Suprapubic skin (tissue), 4 donors: ENCODE data around the gene LPP. TPM values are rescaled to one million over a fixed set of nuclear protein-coding genes. Genes with fewer than 3 reads are reported as not detected.

Experiments
- DNase-seq, 2 donors: peaks; one replicate each; pipeline ENCODE4 v3.0.0-alpha.2; 2019; ENCODE audit warnings: low spot score in 2 of 2
- H3K27ac ChIP-seq: fragments of 200-600 bp; sonication (generic); one replicate; pipeline ENCODE4 v1.5.1; 2019
- H3K27me3 ChIP-seq: fragments of 200-600 bp; sonication (generic); one replicate; pipeline ENCODE4 v1.5.1; 2019
- H3K36me3 ChIP-seq: fragments of 200-600 bp; sonication (generic); one replicate; pipeline ENCODE4 v1.5.1; 2019
- H3K4me1 ChIP-seq: fragments of 200-600 bp; sonication (generic); one replicate; pipeline ENCODE4 v1.5.1; 2019
- H3K4me3 ChIP-seq: fragments of 200-600 bp; sonication (generic); one replicate; pipeline ENCODE4 v1.5.1; 2019; ENCODE audit warnings: mild to moderate bottlenecking
- H3K9me3 ChIP-seq: fragments of 200-600 bp; sonication (generic); one replicate; pipeline ENCODE4 v1.5.1; 2019
- CTCF ChIP-seq, 2 donors: fragments of 200-600 bp in 1 of 2; fragments of 450-650 bp in 1 of 2; sonication (generic) in 1 of 2; IDR thresholded peaks; one replicate each; pipeline ENCODE4 v1.5.1; 2016 to 2019; ENCODE audit warnings: antibody characterized with exemption in 2 of 2, mild to moderate bottlenecking in 1 of 2, moderate library complexity in 1 of 2
- EP300 ChIP-seq: sonication (generic); formaldehyde crosslinking; IDR thresholded peaks from one replicate; pipeline ENCODE4 v1.6.1; 2017; ENCODE audit warnings: antibody characterized with exemption
- POLR2A ChIP-seq, 2 donors: fragments of 450-650 bp; IDR thresholded peaks; one replicate each; pipeline ENCODE4 v1.6.1; 2017; ENCODE audit warnings: antibody characterized with exemption in 2 of 2, mild to moderate bottlenecking in 2 of 2, moderate library complexity in 2 of 2
- POLR2AphosphoS5 ChIP-seq, 3 donors: sonication (generic); formaldehyde crosslinking; IDR thresholded peaks; one replicate each; pipeline ENCODE4 v1.6.1; 2017; ENCODE audit warnings: antibody characterized with exemption in 3 of 3
- WGBS: methylation state at CpG from one replicate; pipeline ENCODE4 v1.1.5; 2018; 5-methylcytosine and 5-hydroxymethylcytosine counted together
- total RNA-seq, 4 donors: library from RNA; depleted of rRNA; stranded (reverse); fragments of >200 nt; gene quantifications; one replicate each; pipeline ENCODE4 v1.1.0, GENCODE V29; 2016

The LPP gene
- total RNA-seq, 4 donors from 2014 or later, result 56.8 to 127 (median 84.2) TPM

- H3K4me1 ChIP-seq, result no peaks in the 10 kb centered on the region
- H3K4me3 ChIP-seq, result no peak overlapping the region
- DNase-seq, result no peak
- 90% methylated on average over 1 of the region's 1 CpG for WGBS
- no peaks in the 10 kb centered on the region for H3K27me3 ChIP-seq
- H3K36me3 ChIP-seq, result no peaks in the 10 kb centered on the region
- H3K27ac ChIP-seq, result no peak overlapping the region
- TF ChIP-seq POLR2AphosphoS5 (IDR thresholded peaks at IDR 0.05), result no peak
- no peak for TF ChIP-seq POLR2A (IDR thresholded peaks at IDR 0.05)
- TF ChIP-seq CTCF (IDR thresholded peaks at IDR 0.05), result no peak
- no peak for TF ChIP-seq EP300
- no peaks in the 10 kb centered on the region for H3K9me3 ChIP-seq
These were observed 596.7 kb downstream of the LPP start for GRCh38 chr3:188750617-188751016.

- DNase-seq, result no peak
- Histone ChIP-seq H3K4me3 (no peak overlapping the region), H3K27ac (no peak overlapping the region), H3K9me3 (no peaks in the 10 kb centered on the region), H3K27me3 (no peaks in the 10 kb centered on the region), H3K36me3 (no peaks in the 10 kb centered on the region), H3K4me1 (no peaks in the 10 kb centered on the region)
- TF ChIP-seq POLR2A (IDR thresholded peaks at IDR 0.05), result no peak
- TF ChIP-seq EP300, result no peak
- WGBS, result 93% methylated on average over 1 of the region's 1 CpG
These were observed 598.9 kb downstream of the LPP start for GRCh38 chr3:188752850-188753249.

GRCh38 chr3:188754267-188754666 lies 600.3 kb downstream of the LPP start:
- 84% methylated on average over 5 of the region's 5 CpGs for WGBS
- Histone ChIP-seq H3K4me3 (no peak overlapping the region), H3K27ac (no peak overlapping the region), H3K4me1 (no peaks in the 10 kb centered on the region), H3K9me3 (no peaks in the 10 kb centered on the region), H3K36me3 (no peaks in the 10 kb centered on the region), H3K27me3 (no peaks in the 10 kb centered on the region)
- no peak for DNase-seq
- no peak for TF ChIP-seq POLR2AphosphoS5 (IDR thresholded peaks at IDR 0.05)
- no peak for TF ChIP-seq CTCF (IDR thresholded peaks at IDR 0.05)
- no peak for TF ChIP-seq EP300
- no peak for TF ChIP-seq POLR2A (IDR thresholded peaks at IDR 0.05)

- Histone ChIP-seq H3K27me3 (no peaks in the 10 kb centered on the region), H3K9me3 (no peaks in the 10 kb centered on the region)
These were observed 602.3 kb downstream of the LPP start for GRCh38 chr3:188756241-188756640.

GRCh38 chr3:188759336-188760005 lies 605.5 kb downstream of the LPP start:
- no peaks in the 10 kb centered on the region for H3K27me3 ChIP-seq
- no peak for DNase-seq
- TF ChIP-seq POLR2AphosphoS5 (IDR thresholded peaks at IDR 0.05), result no peak
- TF ChIP-seq CTCF (IDR thresholded peaks at IDR 0.05), result no peak
- TF ChIP-seq POLR2A (IDR thresholded peaks at IDR 0.05), result no peak
- TF ChIP-seq EP300, result no peak
- WGBS, result 91% methylated on average over 5 of the region's 5 CpGs
- no peak overlapping the region for H3K27ac ChIP-seq
- H3K9me3 ChIP-seq, result no peaks in the 10 kb centered on the region
- H3K4me3 ChIP-seq, result no peak overlapping the region
- peaks cover 5% of the 10 kb centered on the region for H3K36me3 ChIP-seq
- peaks cover 15% of the 10 kb centered on the region for H3K4me1 ChIP-seq

More at GRCh38 chr3:188756241-188756640, 602.3 kb downstream of the LPP start:
- Histone ChIP-seq H3K4me1 (peaks cover 11% of the 10 kb centered on the region), H3K4me3 (no peak overlapping the region), H3K27ac (no peak overlapping the region), H3K36me3 (peaks cover 5% of the 10 kb centered on the region)
- TF ChIP-seq CTCF (IDR thresholded peaks at IDR 0.05) (no peak), EP300 (no peak), POLR2AphosphoS5 (IDR thresholded peaks at IDR 0.05) (no peak), POLR2A (IDR thresholded peaks at IDR 0.05) (no peak)
- DNase-seq, result no peak
- 94% methylated on average over 3 of the region's 3 CpGs for WGBS
